ENCODE data around the gene INS. TPM values are rescaled to one million over a fixed set of nuclear protein-coding genes. Genes with fewer than 3 reads are reported as not detected.

INS gene
- total and polyA plus RNA-seq, 4 donors = 1.2 to 3.3 TPM; not detected in 2

DNA sequence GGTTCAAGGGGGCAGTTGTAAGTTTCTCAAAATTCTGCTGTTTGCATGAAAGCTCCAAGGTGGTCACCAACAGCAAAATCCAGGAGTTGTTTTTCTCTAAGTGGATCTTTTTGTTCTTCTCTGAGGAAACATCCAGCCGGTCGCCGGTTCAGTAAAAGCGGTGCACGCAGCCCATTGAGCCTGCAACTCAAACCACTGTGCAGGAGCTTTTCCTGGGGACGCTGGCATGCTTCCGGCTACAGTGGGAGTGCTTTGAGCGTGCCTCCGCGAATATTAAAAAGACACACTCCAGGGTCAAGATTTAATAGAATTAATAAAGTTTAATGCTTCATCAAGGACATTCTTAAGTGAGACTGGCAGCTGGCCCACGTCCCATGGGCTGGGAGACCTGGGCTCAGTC, 47.2 kb downstream of the INS start:
- DNase-seq (no peak), ATAC-seq (ENCODE audit: insufficient read depth, low FRiP score) (no peak)
- Histone ChIP-seq H3K9ac (ENCODE audit: insufficient read depth in 1 of 2, low read length in 2 of 2) (no peak overlapping the region), H3K27me3 (ENCODE audit: control insufficient read depth in 3 of 3, insufficient read depth in 3 of 3, low read length in 2 of 3) (no peaks in the 10 kb centered on the region), H3K4me1 (ENCODE audit: control insufficient read depth in 5 of 5, insufficient read depth in 5 of 5, low read length in 5 of 5) (peaks cover 0 to 11% (median 3%) of the 10 kb centered on the region in 5 donors), H3K27ac (ENCODE audit: low read depth in 1 of 2, low read length in 1 of 2) (no peak overlapping the region), H3K9me3 (ENCODE audit: control insufficient read depth in 4 of 4, insufficient read depth in 3 of 4, low read length in 3 of 4) (peaks cover 0 to 10% (median 3%) of the 10 kb centered on the region in 4 donors), H3K36me3 (ENCODE audit: control insufficient read depth in 4 of 4, insufficient read depth in 4 of 4, low read length in 4 of 4) (no peaks in the 10 kb centered on the region), H3K4me3 (no peak overlapping the region)
- WGBS, 2 donors = 82 to 94% methylated on average over 11 of the region's 11 CpGs
- TF ChIP-seq, protein P1, sequence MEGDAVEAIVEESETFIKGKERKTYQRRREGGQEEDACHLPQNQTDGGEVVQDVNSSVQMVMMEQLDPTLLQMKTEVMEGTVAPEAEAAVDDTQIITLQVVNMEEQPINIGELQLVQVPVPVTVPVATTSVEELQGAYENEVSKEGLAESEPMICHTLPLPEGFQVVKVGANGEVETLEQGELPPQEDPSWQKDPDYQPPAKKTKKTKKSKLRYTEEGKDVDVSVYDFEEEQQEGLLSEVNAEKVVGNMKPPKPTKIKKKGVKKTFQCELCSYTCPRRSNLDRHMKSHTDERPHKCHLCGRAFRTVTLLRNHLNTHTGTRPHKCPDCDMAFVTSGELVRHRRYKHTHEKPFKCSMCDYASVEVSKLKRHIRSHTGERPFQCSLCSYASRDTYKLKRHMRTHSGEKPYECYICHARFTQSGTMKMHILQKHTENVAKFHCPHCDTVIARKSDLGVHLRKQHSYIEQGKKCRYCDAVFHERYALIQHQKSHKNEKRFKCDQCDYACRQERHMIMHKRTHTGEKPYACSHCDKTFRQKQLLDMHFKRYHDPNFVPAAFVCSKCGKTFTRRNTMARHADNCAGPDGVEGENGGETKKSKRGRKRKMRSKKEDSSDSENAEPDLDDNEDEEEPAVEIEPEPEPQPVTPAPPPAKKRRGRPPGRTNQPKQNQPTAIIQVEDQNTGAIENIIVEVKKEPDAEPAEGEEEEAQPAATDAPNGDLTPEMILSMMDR (IDR thresholded peaks at IDR 0.05; ENCODE audit: control extremely low read depth, extremely low read depth) = no peak

- 84 to 85% methylated on average over 12 of the region's 12 CpGs for WGBS, 2 donors
- no peaks in the 10 kb centered on the region for H3K36me3 ChIP-seq (ENCODE audit: control insufficient read depth in 4 of 4, insufficient read depth in 4 of 4, low read length in 4 of 4)
- H3K4me3 ChIP-seq = no peak overlapping the region
- H3K4me1 ChIP-seq (ENCODE audit: control insufficient read depth in 5 of 5, insufficient read depth in 5 of 5, low read length in 5 of 5) = peaks cover 0 to 14% (median 3%) of the 10 kb centered on the region in 5 donors
- H3K9ac ChIP-seq (ENCODE audit: insufficient read depth in 1 of 2, low read length in 2 of 2) = no peak overlapping the region
- H3K27me3 ChIP-seq (ENCODE audit: control insufficient read depth in 3 of 3, insufficient read depth in 3 of 3, low read length in 2 of 3) = peaks cover 0 to 5% (median 0%) of the 10 kb centered on the region in 3 donors
- no peak overlapping the region for H3K27ac ChIP-seq (ENCODE audit: low read depth in 1 of 2, low read length in 1 of 2)
- TF ChIP-seq, protein P1 (IDR thresholded peaks at IDR 0.05; ENCODE audit: control extremely low read depth, extremely low read depth) = no peak
- no peak for ATAC-seq (ENCODE audit: insufficient read depth, low FRiP score)
- DNase-seq = no peak
- H3K9me3 ChIP-seq (ENCODE audit: control insufficient read depth in 4 of 4, insufficient read depth in 3 of 4, low read length in 3 of 4) = peaks cover 0 to 2% (median 0%) of the 10 kb centered on the region in 4 donors
Measured at GRCh38 chr11:2110521-2110920, 50.5 kb downstream of the INS start.

Small RNAs within 50 kb of the gene (small RNA-seq; reads per million reads assigned to genes)
- gene MIR4686 (ENCODE audit: low replicate concordance) (not detected), gene MIR483 (ENCODE audit: low replicate concordance) (0.89 reads per million, percentile 79 among the genes with 10 or more reads in this experiment)

Other genes starting within 250 kb of the INS start
- gene TNNT3, start 241.5 kb downstream of the INS start, total RNA-seq = 1 to 10 TPM; 7.1 to 8.0 TPM
- 1 to 10 TPM; 1.6 to 3.0 TPM for gene TNNT3, start 241.5 kb downstream of the INS start, polyA plus RNA-seq
- gene MRPL23, start 213.9 kb downstream of the INS start, total RNA-seq = 10 to 100 TPM; 34.8 to 64.5 TPM
- 100 to 1,000 TPM; 149 to 250 TPM for gene MRPL23, start 213.9 kb downstream of the INS start, polyA plus RNA-seq
- 1,000 to 10,000 TPM in 1 of 2 donors, 10 to 100 TPM in 1; 49.1 to 1,932 TPM for gene H19, start 163.4 kb downstream of the INS start, total RNA-seq
- gene H19, start 163.4 kb downstream of the INS start, polyA plus RNA-seq = 100 to 1,000 TPM in 1 of 2 donors, 10 to 100 TPM in 1; 56.6 to 305 TPM
- gene IGF2, start 21.8 kb downstream of the INS start, total RNA-seq = 10 to 100 TPM; 23.5 to 87.7 TPM
- gene IGF2, start 21.8 kb downstream of the INS start, polyA plus RNA-seq = 1 to 10 TPM; 2.9 to 7.8 TPM
- under 1 TPM in 1 of 2 donors, not detected in 1; 0.31 TPM for gene TH, start 10.6 kb upstream of the INS start, total RNA-seq
- gene TH, start 10.6 kb upstream of the INS start, polyA plus RNA-seq = under 1 TPM in 1 of 2 donors, not detected in 1; 0.14 TPM
- 1 to 10 TPM in 1 of 2 donors, not detected in 1; 2.4 TPM for gene ASCL2, start 109.4 kb upstream of the INS start, total RNA-seq
- 1 to 10 TPM in 1 of 2 donors, under 1 TPM in 1; 0.94 to 2.2 TPM for gene ASCL2, start 109.4 kb upstream of the INS start, polyA plus RNA-seq
- gene C11orf21, start 140.7 kb upstream of the INS start, total RNA-seq = 1 to 10 TPM; 3.4 to 5.2 TPM
- gene C11orf21, start 140.7 kb upstream of the INS start, polyA plus RNA-seq = 1 to 10 TPM; 4.3 to 6.0 TPM
- 1 to 10 TPM; 7.4 to 7.6 TPM for gene TSPAN32, start 140.8 kb upstream of the INS start, total RNA-seq
- gene TSPAN32, start 140.8 kb upstream of the INS start, polyA plus RNA-seq = 1 to 10 TPM; 6.1 to 6.8 TPM
- gene CD81, start 216.1 kb upstream of the INS start, total RNA-seq = 100 to 1,000 TPM; 605 to 708 TPM
- gene CD81, start 216.1 kb upstream of the INS start, polyA plus RNA-seq = 100 to 1,000 TPM; 412 to 679 TPM
- gene TSSC4, start 239.5 kb upstream of the INS start, total RNA-seq = 10 to 100 TPM; 25.1 to 56.5 TPM
- 10 to 100 TPM; 48.8 to 50.7 TPM for gene TSSC4, start 239.5 kb upstream of the INS start, polyA plus RNA-seq

Data from lung (tissue), 13 donors.